PFSK-1 (cell line): ENCODE data around the gene TMEM44.

ENCODE experiments used
- FOXP2 ChIP-seq: optimal IDR thresholded peaks from 2 replicates; pipeline ENCODE3; 2011; ENCODE audit warnings: borderline replicate concordance, control low read depth, inconsistent platforms; ENCODE audit not compliant: insufficient read depth; ENCODE audit errors: extremely low read length, extremely low read depth
- POLR2AphosphoS5 ChIP-seq: IDR thresholded peaks from 2 replicates; pipeline ENCODE4 v1.6.1; 2012; ENCODE audit warnings: low read depth, mild to moderate bottlenecking, control low read depth, low read length, moderate library complexity
- REST ChIP-seq, 2 experiments: IDR thresholded peaks; 2 replicates each; pipeline versions ENCODE4 v1.6.1 to v1.8.0; 2011 to 2012; ENCODE audit warnings: low read depth in 2 of 2, low read length in 2 of 2, control low read depth in 1 of 2, inconsistent platforms in 1 of 2, mild to moderate bottlenecking in 1 of 2, moderate library complexity in 1 of 2; ENCODE audit not compliant: insufficient read depth in 1 of 2
- SIN3A ChIP-seq: IDR thresholded peaks from 2 replicates; pipeline ENCODE4 v1.6.1; 2012; ENCODE audit warnings: mild to moderate bottlenecking, low read length, moderate library complexity, borderline replicate concordance; ENCODE audit not compliant: insufficient read depth
- TAF1 ChIP-seq: IDR thresholded peaks from 2 replicates; pipeline ENCODE4 v1.6.1; 2012; ENCODE audit warnings: low read length, control low read depth, borderline replicate concordance; ENCODE audit not compliant: insufficient read depth

The TMEM44 gene

GRCh38 chr3:194637066-194637465 is 3.8 kb upstream of the TMEM44 start:
- TF ChIP-seq FOXP2: no peak
- no peak for TF ChIP-seq POLR2AphosphoS5
- TF ChIP-seq SIN3A: no peak
- no peak for TF ChIP-seq TAF1
- no peak for TF ChIP-seq REST (IDR thresholded peaks at IDR 0.05; ENCODE audit: insufficient read depth in 1 of 2, low read depth in 2 of 2, low read length in 2 of 2)

- TF ChIP-seq SIN3A (no peak), REST (IDR thresholded peaks at IDR 0.05; ENCODE audit: insufficient read depth in 1 of 2, low read depth in 2 of 2, low read length in 2 of 2) (no peak), FOXP2 (no peak), TAF1 (no peak), POLR2AphosphoS5 (no peak)
These were observed 340 bp downstream of the TMEM44 start for GRCh38 chr3:194632809-194633348.

GRCh38 chr3:194632226-194632808 is 902 bp downstream of the TMEM44 start:
- TF ChIP-seq SIN3A (no peak), POLR2AphosphoS5 (no peak), TAF1 (no peak), REST (IDR thresholded peaks at IDR 0.05; ENCODE audit: insufficient read depth in 1 of 2, low read depth in 2 of 2, low read length in 2 of 2) (no peak), FOXP2 (no peak)

GRCh38 chr3:194631696-194632095 is 1.5 kb downstream of the TMEM44 start:
- TF ChIP-seq FOXP2 (no peak), POLR2AphosphoS5 (no peak), TAF1 (no peak), REST (IDR thresholded peaks at IDR 0.05; ENCODE audit: insufficient read depth in 1 of 2, low read depth in 2 of 2, low read length in 2 of 2) (no peak), SIN3A (no peak)

- TF ChIP-seq SIN3A (no peak), FOXP2 (no peak), REST (IDR thresholded peaks at IDR 0.05; ENCODE audit: insufficient read depth in 1 of 2, low read depth in 2 of 2, low read length in 2 of 2) (no peak), POLR2AphosphoS5 (no peak), TAF1 (no peak)
These were observed 8.3 kb downstream of the TMEM44 start for GRCh38 chr3:194624956-194625355.
